OCI-LY3 (cell line): ENCODE results near the gene WEE1.

Experiments used
- CTCF ChIP-seq: fragments of 200-600, 300-600 bp; sonication (generic); IDR thresholded peaks from 2 replicates; pipeline ENCODE4 v1.5.1; 2014; ENCODE audit warnings: antibody characterized with exemption, low read length, low read depth
- EZH2phosphoT487 ChIP-seq: fragments of 200-600 bp; shearing (Covaris generic); IDR thresholded peaks from 2 replicates; pipeline ENCODE4 v1.6.1; 2018; ENCODE audit warnings: antibody characterized with exemption, mixed run types, low read depth

- TF ChIP-seq CTCF (no peak), EZH2phosphoT487 (no peak)
These were observed 63.2 kb downstream of the WEE1 start for GRCh38 chr11:9636691-9637090.
